Astrocyte (in vitro differentiated cells and primary cell): ENCODE results near the gene UGT1A1. TPM values are rescaled to one million over a fixed set of nuclear protein-coding genes. Genes with fewer than 3 reads are reported as not detected.

ENCODE experiments used
- DNase-seq: peaks from one replicate; pipeline ENCODE4 v3.0.0-alpha.2; 2010; ENCODE audit warnings: low read depth
- FAIRE-seq: peaks from 2 replicates; lab custom pipeline; 2011; peaks lifted over from hg19 to GRCh38; lab: Jason Lieb, UNC
- H2AFZ ChIP-seq: 2 replicates; pipeline ENCODE4 v1.6.0; 2012; ENCODE audit warnings: low read depth, low read length, inconsistent platforms
- H3K27ac ChIP-seq: 2 replicates; pipeline ENCODE4 v1.5.1; 2011; ENCODE audit warnings: low read depth, low read length, inconsistent platforms
- H3K27me3 ChIP-seq: 2 replicates; pipeline ENCODE4 v1.6.0; 2011; ENCODE audit warnings: low read length, inconsistent platforms; ENCODE audit not compliant: insufficient read depth
- H3K36me3 ChIP-seq: 2 replicates; pipeline ENCODE4 v1.5.1; 2011; ENCODE audit warnings: low read length, inconsistent platforms; ENCODE audit not compliant: insufficient read depth
- H3K4me1 ChIP-seq: 2 replicates; pipeline ENCODE4 v1.5.1; 2011; ENCODE audit warnings: low read length, inconsistent platforms; ENCODE audit not compliant: insufficient read depth
- H3K4me2 ChIP-seq: 2 replicates; pipeline ENCODE4 v1.6.0; 2012; ENCODE audit warnings: low read length, inconsistent platforms
- H3K4me3 ChIP-seq: 2 replicates; pipeline ENCODE4 v1.5.1; 2011; ENCODE audit warnings: low read depth, mild to moderate bottlenecking, low read length, inconsistent platforms; ENCODE audit not compliant: insufficient read depth
- H3K79me2 ChIP-seq: 2 replicates; pipeline ENCODE4 v1.6.0; 2012; ENCODE audit warnings: mild to moderate bottlenecking, low read length, inconsistent platforms; ENCODE audit not compliant: insufficient read depth
- H3K9ac ChIP-seq: 2 replicates; pipeline ENCODE4 v1.6.0; 2012; ENCODE audit warnings: mild to moderate bottlenecking, low read length, inconsistent platforms
- H3K9me3 ChIP-seq: 2 replicates; pipeline ENCODE4 v1.5.1; 2012; ENCODE audit warnings: low read depth, mild to moderate bottlenecking, low read length, inconsistent platforms; ENCODE audit not compliant: insufficient read depth
- H4K20me1 ChIP-seq: 2 replicates; pipeline ENCODE4 v1.6.0; 2012; ENCODE audit warnings: low read length, inconsistent platforms; ENCODE audit not compliant: insufficient read depth
- H3K27ac Mint-ChIP-seq: one replicate; pipeline ENCODE4 v1.8.0; 2021; ENCODE audit warnings: mild to moderate bottlenecking, mixed read lengths; ENCODE audit not compliant: unreplicated experiment
- H3K27me3 Mint-ChIP-seq: one replicate; pipeline ENCODE4 v1.8.0; 2021; ENCODE audit warnings: low read depth, mixed read lengths; ENCODE audit not compliant: unreplicated experiment
- H3K36me3 Mint-ChIP-seq: one replicate; pipeline ENCODE4 v1.8.0; 2021; ENCODE audit warnings: low read depth, mixed read lengths; ENCODE audit not compliant: unreplicated experiment
- H3K4me1 Mint-ChIP-seq: one replicate; pipeline ENCODE4 v1.8.0; 2021; ENCODE audit warnings: low read depth, mixed read lengths; ENCODE audit not compliant: unreplicated experiment
- H3K4me3 Mint-ChIP-seq: one replicate; pipeline ENCODE4 v1.8.0; 2021; ENCODE audit warnings: mild to moderate bottlenecking, moderate library complexity, mixed read lengths; ENCODE audit not compliant: unreplicated experiment
- H3K9me3 Mint-ChIP-seq: one replicate; pipeline ENCODE4 v1.8.0; 2021; ENCODE audit warnings: mild to moderate bottlenecking, mixed read lengths; ENCODE audit not compliant: unreplicated experiment
- CTCF ChIP-seq: IDR thresholded peaks from 2 replicates; pipeline ENCODE4 v1.5.1; 2011; ENCODE audit warnings: low read depth, mild to moderate bottlenecking, inconsistent platforms, low read length, moderate library complexity; ENCODE audit not compliant: insufficient read depth
- EZH2 ChIP-seq: IDR thresholded peaks from 2 replicates; pipeline ENCODE4 v1.6.1; 2012; ENCODE audit warnings: mild to moderate bottlenecking, low read length, inconsistent platforms; ENCODE audit not compliant: insufficient read depth
- total RNA-seq: library from RNA; stranded (reverse); gene quantifications from 2 replicates; pipeline ENCODE4 v1.2.1, GENCODE V29; 2021

The UGT1A1 gene
- total RNA-seq, 1 donor from 2014 or later: not detected

GRCh38 chr2:233795735-233796171, 35.7 kb downstream of the UGT1A1 start:
- Histone ChIP-seq H3K36me3 (no peaks in the 10 kb centered on the region), H3K4me1 (no peaks in the 10 kb centered on the region), H3K9me3 (peaks cover 3% of the 10 kb centered on the region), H3K4me3 (no peak overlapping the region), H3K9ac (no peak overlapping the region), H3K79me2 (no peaks in the 10 kb centered on the region), H3K27me3 (no peaks in the 10 kb centered on the region), H3K4me2 (no peak overlapping the region), H4K20me1 (no peaks in the 10 kb centered on the region), H3K27ac (no peak overlapping the region), H2AFZ (no peak overlapping the region)
- Mint-ChIP-seq H3K27me3 (peaks cover 28% of the 10 kb centered on the region), H3K9me3 (peaks cover 7% of the 10 kb centered on the region), H3K4me1 (no peaks in the 10 kb centered on the region), H3K36me3 (no peaks in the 10 kb centered on the region), H3K27ac (no peak overlapping the region), H3K4me3 (no peak overlapping the region)
- FAIRE-seq: no peak
- no peak for DNase-seq
- no peak for TF ChIP-seq EZH2
- no peak for TF ChIP-seq CTCF

- Histone ChIP-seq H3K4me2 (no peak overlapping the region), H3K79me2 (no peaks in the 10 kb centered on the region)
- no peak for FAIRE-seq
These were observed 36.2 kb downstream of the UGT1A1 start for GRCh38 chr2:233796254-233796653.

More at GRCh38 chr2:233796254-233796653, 36.2 kb downstream of the UGT1A1 start:
- H3K4me1 ChIP-seq: peaks cover under 1% of the 10 kb centered on the region
- H3K4me1 Mint-ChIP-seq: peaks cover 3% of the 10 kb centered on the region
- DNase-seq: no peak
- no peak overlapping the region for H3K9ac ChIP-seq
- no peaks in the 10 kb centered on the region for H3K36me3 ChIP-seq
- H3K9me3 Mint-ChIP-seq: peaks cover 7% of the 10 kb centered on the region
- H2AFZ ChIP-seq: no peak overlapping the region
- no peaks in the 10 kb centered on the region for H3K27me3 ChIP-seq
- H3K4me3 Mint-ChIP-seq: no peak overlapping the region
- no peaks in the 10 kb centered on the region for H4K20me1 ChIP-seq
- H3K27me3 Mint-ChIP-seq: peaks cover 23% of the 10 kb centered on the region
- H3K27ac ChIP-seq: no peak overlapping the region
- no peak overlapping the region for H3K27ac Mint-ChIP-seq
- peaks cover 3% of the 10 kb centered on the region for H3K9me3 ChIP-seq
- no peaks in the 10 kb centered on the region for H3K36me3 Mint-ChIP-seq
- TF ChIP-seq CTCF (no peak), EZH2 (no peak)
- no peak overlapping the region for H3K4me3 ChIP-seq
